GM21360 (cell line): ENCODE measurements around the gene CD209.

Experiments used
- ATAC-seq: cut with Tn5 transposase; IDR thresholded peaks from one replicate; pipeline ENCODE4 v1.9.1; 2021; ENCODE audit warnings: mild to moderate bottlenecking, moderate library complexity; ENCODE audit not compliant: unreplicated experiment

Gene CD209

GRCh38 chr19:7739211-7739755, 8.1 kb downstream of the CD209 start:
- ATAC-seq, result no peak

DNA sequence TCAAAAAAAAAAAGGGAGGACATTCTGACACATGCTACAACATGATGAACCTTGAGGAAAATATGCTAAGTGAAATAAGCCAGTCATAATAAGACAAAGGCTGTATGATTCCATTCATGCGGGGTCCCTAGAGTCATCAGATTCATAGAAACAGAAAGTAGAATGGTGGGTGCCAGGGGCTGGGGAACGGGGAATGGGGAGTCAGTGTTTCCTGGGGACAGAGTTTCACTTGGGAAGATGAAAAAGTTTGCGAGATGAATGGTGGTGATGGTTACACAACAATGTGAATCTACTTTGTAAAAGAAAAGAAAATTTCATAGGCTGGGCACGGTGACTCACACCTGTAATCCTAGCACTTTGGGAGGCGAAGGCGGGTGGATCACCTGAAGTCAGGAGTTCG, 9.3 kb downstream of the CD209 start:
- ATAC-seq, result no peak

DNA sequence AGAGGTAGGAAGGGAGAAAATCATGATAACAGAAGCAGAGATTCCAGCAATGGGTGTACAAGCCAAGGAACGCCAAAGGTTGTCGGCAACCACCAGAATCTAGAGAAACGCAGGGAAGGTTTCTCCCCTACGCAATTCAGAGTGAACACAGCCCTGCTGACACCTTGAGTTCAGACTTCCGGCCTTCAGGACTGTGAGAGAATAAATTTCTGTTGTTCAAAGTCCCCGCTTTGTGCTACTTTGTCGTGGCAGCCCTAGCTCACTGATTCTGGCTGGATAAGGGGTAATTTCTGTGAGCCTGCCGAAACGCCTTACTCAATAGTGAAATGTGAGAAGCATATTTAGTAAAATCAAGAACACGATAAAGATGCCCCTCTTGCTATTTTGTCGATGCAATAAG, 10.1 kb downstream of the CD209 start:
- ATAC-seq, result no peak

GRCh38 chr19:7736148-7736547, 11.2 kb downstream of the CD209 start:
- no peak for ATAC-seq

GRCh38 chr19:7734220-7735203, 12.8 kb downstream of the CD209 start:
- ATAC-seq, result no peak

DNA sequence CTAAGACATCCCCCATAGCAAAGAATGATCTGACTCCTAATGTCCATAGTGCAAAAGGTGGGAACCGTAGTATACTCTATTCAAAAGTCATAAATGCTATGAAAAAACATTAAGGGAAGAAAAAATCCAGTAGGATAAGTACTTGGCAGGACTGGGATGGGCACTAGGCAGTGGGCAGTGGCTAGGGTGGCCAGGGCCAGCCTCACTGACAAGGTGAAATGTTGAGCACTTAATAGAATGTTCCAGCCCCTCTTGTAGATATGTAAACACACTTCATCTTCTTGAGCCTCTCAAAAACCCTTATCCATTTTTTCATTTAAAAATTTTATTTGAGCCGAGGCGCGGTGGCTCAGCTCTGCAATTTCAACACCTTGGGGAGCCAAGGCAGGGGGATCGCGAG, 14.0 kb downstream of the CD209 start:
- ATAC-seq, result no peak

DNA sequence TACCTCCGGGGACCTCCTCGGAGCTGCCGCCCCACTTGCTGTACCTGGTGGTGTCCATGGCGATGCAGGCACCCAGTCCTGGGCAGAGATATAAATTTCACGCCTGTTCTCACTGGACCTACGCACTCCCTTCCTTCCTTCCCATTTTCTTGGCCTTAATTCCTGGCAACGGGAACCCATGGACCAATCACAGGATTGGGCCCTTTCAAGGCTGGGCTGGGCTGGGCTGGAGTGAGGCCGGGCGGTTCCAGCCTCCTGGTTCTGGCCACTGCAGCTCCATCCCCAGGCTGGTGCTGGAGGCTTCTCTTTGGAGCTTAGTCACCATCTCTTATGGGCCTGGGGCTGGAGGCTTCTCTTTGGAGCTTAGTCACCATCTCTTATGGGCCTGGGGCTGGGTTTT, 15.3 kb downstream of the CD209 start, which contains the start of gene CLEC4G:
Gene CLEC4G, minus strand, starts transcription at position 66 of the 400 bp plus-strand sequence. Its CDS starts 8 bp downstream, at position 58.
- ATAC-seq, result no peak

DNA sequence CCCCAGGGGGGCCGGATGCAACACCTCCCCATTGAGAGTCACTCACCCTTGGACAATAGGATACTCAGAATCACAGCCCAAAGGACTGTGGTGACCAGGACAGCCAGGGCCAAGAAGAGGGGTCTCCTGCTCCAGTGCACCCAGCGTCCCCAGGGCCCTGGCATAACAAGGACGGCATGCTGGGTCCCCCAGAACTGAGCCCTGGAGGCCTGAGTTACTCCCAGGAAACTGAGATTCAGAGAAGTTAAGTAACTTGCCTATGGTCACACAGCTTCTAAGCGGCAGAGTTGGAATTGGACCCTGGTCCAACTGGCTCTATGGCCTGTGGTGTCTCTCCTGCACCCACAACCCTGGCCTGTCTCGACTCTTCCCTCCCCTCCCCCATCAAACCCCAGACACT, 15.7 kb downstream of the CD209 start:
- no peak for ATAC-seq

- ATAC-seq, result no peak
These were observed 16.1 kb downstream of the CD209 start for GRCh38 chr19:7731218-7731595.

DNA sequence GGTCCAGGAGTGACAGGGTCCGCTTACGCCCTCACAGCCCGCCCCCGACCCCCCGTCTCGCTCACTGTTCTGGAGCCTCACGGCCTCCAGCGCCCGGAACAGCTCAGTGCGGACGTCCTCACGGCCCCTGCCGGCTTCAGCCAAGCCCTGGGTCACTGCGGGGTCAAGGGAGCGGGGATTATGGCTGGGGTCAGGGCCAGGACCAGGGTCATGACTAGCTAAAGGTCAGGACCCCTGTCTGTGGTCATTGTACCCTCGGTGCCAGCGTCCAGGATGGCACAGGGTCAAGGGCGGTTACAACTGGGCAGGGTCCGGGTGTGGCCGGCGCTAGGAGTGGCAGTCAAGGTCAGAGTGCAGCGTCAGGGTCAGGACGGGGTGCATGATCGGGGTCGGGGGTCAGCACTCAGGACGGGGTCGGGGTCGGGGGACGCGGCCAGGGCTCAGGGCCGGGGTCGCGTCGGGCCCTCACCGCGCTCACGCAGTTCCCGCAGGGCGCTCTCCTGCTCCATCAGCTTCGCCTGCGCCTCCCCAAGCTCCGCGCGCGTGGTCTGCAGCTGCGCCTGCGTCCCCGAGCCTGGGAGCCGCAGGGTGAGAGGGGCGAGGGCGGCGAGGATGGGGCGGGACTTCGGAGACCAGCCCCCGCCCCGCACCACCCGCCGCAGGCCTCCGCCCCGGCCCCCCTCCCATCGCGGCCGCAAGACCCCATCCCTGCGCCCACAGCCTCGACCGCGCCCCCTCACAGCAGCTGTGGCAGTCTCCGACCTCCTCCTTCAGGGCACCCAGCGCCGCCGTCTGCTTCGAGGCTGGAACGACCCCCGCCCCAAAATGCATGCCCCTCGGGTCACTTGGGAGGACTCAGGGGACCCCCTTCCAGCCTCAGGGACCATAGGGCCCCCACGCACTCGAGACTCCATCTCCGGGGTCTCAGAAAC, 16.8 kb downstream of the CD209 start:
- ATAC-seq, result no peak

DNA sequence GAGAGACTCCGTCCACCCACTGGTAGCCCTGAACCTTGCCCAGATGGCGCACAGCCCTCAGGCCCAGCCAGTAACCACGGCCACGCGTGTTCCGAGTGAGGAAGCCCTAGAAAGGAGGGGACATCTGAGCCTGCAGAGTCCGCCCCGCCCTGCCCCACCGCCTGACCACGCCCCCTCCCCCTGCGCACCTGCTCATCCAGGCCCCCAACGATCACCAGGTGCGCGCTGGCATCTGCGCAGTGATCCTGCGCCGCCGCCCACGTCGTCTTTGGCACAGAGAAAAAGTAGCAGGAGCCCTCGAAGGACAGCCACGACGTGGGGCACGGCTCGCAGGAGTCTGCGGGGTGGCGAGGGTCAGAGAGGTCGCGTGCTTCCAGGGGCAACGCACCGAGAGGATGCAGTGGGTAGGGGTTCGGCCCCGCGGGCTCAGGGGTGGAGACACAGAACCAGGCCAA, 17.5 kb downstream of the CD209 start:
- ATAC-seq, result no peak

DNA sequence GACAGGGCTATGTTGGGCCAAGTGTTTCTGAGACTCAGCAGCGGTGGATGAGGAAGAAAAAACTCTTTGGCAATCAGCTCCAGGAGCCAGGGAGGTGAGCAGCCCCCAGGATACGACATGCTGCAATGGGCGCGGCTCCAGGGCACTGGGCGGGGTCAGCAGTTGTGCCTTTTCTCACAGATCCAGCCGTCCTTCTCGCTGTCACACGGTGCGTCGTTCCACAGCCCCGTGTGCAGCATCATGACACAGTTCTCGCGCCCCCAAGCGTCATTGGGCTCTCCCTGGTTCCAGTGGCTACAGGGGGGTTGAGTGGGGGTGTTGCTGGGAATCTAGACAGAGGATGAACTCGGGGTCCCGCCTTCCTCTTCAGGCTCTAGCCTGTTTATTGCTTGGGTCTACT, 18.1 kb downstream of the CD209 start:
- no peak for ATAC-seq

GRCh38 chr19:7725791-7726190, 21.5 kb downstream of the CD209 start:
- ATAC-seq, result no peak

GRCh38 chr19:7722231-7722651, 25.1 kb downstream of the CD209 start:
- ATAC-seq, result no peak

GRCh38 chr19:7720351-7720750, 27.0 kb downstream of the CD209 start:
- no peak for ATAC-seq

DNA sequence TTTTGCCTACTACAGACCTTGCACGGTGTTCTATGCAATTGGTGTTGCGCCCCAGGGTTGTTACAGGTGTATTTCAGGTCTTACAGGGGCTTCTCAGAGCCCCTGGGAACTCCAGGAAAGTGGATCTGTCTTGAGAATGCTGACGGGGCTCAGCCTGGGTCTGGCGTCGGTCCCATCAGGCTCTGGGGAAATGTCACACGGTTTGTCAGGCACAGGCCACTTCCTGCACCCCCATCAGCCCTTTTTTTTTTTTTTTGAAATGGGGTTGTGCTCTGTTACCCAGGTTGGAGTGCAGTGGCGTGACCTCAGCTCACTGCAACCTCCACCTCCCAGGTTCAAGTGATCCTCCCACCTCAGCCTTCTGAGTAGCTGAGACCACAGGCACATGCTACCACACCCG, 28.7 kb downstream of the CD209 start:
- no peak for ATAC-seq

DNA sequence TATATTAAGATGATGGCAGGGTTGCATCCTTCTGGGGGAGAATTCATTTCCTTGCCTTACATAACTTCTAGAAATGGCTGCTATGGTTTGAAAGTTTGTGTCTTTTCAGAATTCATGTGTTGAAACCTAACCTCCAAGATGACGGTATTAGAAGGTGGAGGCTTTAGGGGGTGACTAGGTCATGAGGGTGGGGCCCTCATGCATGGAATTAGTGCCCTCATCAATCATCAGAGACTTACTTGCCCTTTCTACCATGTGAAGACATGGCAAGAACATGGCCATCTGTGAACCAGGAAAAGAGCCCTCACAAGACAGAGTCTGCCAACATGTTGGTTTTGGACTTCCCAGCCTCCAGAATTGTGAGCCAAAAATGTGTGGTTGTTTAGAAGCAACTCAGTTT, 30.6 kb downstream of the CD209 start:
- no peak for ATAC-seq

GRCh38 chr19:7715671-7716070, 31.7 kb downstream of the CD209 start:
- ATAC-seq, result no peak

DNA sequence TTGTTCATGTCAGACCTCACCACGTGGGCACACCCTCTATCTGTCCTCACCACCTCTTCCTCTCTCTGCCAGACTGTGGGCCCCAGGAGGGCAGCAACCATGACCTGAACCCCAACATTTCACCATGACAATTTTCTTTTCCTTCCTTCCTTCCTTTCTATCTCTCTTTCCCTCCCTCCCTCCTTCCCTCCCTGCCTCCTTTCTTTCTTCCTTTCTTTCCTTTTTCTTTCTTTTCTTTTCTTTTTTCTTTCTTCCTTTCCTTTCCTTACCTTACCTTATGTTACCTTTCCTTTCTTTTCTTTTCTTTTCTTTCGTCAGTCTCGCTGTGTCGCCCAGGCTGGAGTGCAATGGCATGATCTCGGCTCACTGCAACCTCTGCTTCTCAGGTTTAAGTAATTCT, 36.7 kb downstream of the CD209 start:
- ATAC-seq, result no peak

DNA sequence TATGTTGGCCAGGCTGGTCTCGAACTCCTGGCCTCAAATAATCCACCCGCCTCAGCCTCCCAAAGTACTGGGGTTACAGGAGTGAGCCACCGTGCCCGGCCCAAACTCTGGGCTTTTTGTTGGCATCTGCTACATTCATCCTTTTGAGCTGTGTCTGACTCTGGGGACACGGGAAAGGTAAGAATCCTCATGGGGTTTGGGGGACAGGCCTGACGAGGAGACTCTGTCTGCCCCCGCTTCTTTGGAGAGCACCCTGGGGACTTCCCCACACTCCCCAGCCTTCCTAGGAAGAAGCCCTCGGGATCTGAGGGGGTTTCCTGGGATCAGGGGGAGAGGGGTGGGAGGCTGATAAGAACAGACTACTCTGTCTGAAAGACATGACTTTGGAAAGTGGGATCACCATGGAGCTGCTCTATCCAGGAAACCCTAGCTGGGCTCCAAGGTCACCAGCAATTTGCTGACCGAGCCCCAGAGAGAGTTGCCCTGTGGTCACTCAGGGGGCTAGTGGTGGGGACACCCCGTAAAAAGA, 37.3 kb downstream of the CD209 start:
- no peak for ATAC-seq

GRCh38 chr19:7706955-7707456, 40.3 kb downstream of the CD209 start:
- ATAC-seq, result no peak
